ENCODE data around the gene MSH2. TPM values are rescaled to one million over a fixed set of nuclear protein-coding genes. Genes with fewer than 3 reads are reported as not detected.
"Not testable (repeated sequence)": the region's sequence is repeated elsewhere in the genome, so short reads cannot be mapped to it uniquely, and the experiment has no call there.

The MSH2 gene
- total RNA-seq, 2 donors from 2014 or later = 4.3 to 8.9 TPM

DNA sequence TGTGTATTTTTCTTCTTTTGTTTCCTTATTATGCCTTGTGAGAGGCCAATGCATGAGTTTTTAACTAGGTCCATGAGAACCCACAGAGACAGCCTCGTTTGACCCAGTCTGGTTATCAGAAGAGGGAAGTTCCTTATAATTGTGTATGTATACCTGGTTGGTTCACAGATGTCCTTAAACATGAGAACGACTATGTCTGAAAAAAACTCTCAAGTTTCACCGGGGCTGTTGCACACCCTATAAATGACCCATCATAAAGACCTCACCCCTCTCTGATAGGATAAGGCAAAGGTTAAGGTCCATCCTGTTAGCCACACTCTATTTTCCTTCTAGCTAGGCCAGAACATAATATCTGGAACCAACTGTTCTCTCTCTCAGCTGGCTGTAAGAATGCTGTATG is 42.7 kb upstream of the MSH2 start:
- Histone ChIP-seq H3K9me3 (no peaks in the 10 kb centered on the region), H3K27ac (no peak overlapping the region), H3K36me3 (no peaks in the 10 kb centered on the region), H3K4me3 (no peak overlapping the region), H3K4me1 (no peaks in the 10 kb centered on the region), H3K27me3 (no peaks in the 10 kb centered on the region)
- TF ChIP-seq, protein P1, sequence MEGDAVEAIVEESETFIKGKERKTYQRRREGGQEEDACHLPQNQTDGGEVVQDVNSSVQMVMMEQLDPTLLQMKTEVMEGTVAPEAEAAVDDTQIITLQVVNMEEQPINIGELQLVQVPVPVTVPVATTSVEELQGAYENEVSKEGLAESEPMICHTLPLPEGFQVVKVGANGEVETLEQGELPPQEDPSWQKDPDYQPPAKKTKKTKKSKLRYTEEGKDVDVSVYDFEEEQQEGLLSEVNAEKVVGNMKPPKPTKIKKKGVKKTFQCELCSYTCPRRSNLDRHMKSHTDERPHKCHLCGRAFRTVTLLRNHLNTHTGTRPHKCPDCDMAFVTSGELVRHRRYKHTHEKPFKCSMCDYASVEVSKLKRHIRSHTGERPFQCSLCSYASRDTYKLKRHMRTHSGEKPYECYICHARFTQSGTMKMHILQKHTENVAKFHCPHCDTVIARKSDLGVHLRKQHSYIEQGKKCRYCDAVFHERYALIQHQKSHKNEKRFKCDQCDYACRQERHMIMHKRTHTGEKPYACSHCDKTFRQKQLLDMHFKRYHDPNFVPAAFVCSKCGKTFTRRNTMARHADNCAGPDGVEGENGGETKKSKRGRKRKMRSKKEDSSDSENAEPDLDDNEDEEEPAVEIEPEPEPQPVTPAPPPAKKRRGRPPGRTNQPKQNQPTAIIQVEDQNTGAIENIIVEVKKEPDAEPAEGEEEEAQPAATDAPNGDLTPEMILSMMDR (IDR thresholded peaks at IDR 0.05) = no peak
- DNase-seq (ENCODE audit: low spot score) = no peak

DNA sequence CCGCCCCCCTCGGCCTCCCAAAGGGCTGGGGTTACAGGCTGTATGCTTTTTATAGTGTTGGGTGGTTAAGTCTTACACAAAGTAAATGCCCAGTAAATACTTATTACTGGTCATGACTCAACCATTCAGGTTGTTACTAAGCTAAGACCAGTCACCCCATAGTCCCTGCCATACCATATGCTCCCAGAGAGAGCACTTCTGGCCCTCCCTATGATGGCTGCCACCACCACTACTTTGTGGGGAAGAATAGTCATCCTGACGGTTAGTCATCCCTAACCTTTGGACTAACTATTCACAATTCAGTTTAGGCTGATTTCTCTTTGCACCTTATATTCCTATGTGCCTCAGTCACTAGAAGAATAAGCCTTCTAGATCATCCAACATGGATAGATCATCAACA is 42.0 kb upstream of the MSH2 start:
- H3K4me1 ChIP-seq = no peaks in the 10 kb centered on the region
- DNase-seq (ENCODE audit: low spot score) = no peak
- H3K4me3 ChIP-seq = no peak overlapping the region
- no peaks in the 10 kb centered on the region for H3K27me3 ChIP-seq
- TF ChIP-seq, protein P1 (IDR thresholded peaks at IDR 0.05) = no peak
- no peaks in the 10 kb centered on the region for H3K36me3 ChIP-seq
- H3K27ac ChIP-seq = no peak overlapping the region
- H3K9me3 ChIP-seq = no peaks in the 10 kb centered on the region

DNA sequence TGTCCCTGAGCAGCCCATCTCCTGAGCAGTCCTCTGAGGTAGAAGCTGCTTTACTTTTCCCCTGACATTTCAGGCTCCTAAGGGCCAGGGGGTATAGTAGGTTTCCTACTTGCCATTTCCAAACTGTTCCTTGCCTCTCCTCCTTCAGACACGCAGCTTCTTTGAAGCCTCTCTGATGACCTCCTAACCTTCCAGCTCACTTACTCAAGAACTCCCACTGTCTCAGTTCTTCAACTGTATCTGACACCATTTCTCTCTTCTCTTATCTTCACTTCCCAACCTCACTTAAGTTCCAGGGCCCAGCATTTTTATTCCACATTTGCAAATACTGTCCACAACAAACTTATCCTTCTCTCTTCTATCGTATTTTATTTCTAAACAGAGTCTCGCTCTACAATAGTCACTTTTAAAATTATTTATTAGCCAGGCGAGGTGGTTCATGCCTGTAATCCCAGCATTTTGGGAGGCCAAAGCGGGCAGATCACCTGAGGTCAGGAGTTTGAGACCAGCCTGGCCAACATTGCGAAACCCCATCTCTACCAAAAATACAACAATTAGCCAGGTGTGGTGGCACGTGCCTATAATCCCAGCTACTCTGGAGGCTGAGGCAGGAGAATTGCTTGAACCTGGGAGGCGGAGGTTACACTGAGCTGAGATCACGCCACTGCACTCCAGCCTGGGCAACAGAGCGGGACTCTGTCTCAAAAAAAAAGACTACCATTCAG is 41.3 kb upstream of the MSH2 start:
- H3K27ac ChIP-seq; H3K9me3 ChIP-seq; H3K4me1 ChIP-seq; H3K27me3 ChIP-seq; H3K36me3 ChIP-seq; H3K4me3 ChIP-seq; DNase-seq (ENCODE audit: low spot score): not testable (repeated sequence)

DNA sequence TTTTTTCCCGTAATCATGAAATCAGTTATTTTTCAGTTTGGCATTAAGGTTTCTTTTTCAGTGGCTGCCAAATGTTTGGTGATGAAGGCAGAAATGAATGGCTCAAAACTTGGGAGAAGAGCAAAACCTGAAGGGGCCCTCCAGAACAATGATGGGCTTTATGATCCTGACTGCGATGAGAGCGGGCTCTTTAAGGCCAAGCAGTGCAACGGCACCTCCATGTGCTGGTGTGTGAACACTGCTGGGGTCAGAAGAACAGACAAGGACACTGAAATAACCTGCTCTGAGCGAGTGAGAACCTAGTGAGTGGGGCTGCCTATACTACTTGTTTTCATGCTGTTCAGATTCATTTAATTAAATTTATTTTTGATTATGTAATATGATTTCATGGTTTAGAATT is 29.2 kb upstream of the MSH2 start:
- Histone ChIP-seq H3K9me3 (no peaks in the 10 kb centered on the region), H3K27me3 (peaks cover 2 to 12% of the 10 kb centered on the region in 2 donors), H3K36me3 (no peaks in the 10 kb centered on the region), H3K27ac (no peak overlapping the region), H3K4me3 (no peak overlapping the region), H3K4me1 (peaks cover 0 to 12% of the 10 kb centered on the region in 2 donors)
- TF ChIP-seq, protein P1 (IDR thresholded peaks at IDR 0.05) = no peak
- DNase-seq (ENCODE audit: low spot score) = no peak

DNA sequence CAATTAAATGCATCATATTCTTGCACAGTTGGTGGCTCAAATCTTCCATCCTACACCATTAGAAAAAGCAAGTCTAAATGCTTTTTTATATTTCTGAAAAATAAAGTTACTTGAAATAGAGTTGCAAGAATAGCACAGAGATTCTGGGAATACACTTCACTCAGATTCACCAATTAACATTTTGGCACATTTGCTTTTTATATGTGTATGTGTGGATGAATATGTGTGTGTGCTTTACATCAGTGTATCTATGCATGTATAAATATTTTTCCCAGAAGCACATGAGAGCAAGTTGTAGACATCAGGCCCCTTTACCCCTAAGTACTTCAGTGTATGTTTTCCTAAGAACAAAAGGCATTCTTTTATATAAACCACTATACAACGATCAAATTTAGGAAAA is 27.6 kb upstream of the MSH2 start:
- DNase-seq (ENCODE audit: low spot score) = no peak
- no peaks in the 10 kb centered on the region for H3K36me3 ChIP-seq
- H3K27me3 ChIP-seq = peaks cover 0 to 2% of the 10 kb centered on the region in 2 donors
- H3K4me1 ChIP-seq = no peaks in the 10 kb centered on the region
- no peak overlapping the region for H3K4me3 ChIP-seq
- no peak overlapping the region for H3K27ac ChIP-seq
- no peaks in the 10 kb centered on the region for H3K9me3 ChIP-seq
- TF ChIP-seq, protein P1 (IDR thresholded peaks at IDR 0.05) = no peak

DNA sequence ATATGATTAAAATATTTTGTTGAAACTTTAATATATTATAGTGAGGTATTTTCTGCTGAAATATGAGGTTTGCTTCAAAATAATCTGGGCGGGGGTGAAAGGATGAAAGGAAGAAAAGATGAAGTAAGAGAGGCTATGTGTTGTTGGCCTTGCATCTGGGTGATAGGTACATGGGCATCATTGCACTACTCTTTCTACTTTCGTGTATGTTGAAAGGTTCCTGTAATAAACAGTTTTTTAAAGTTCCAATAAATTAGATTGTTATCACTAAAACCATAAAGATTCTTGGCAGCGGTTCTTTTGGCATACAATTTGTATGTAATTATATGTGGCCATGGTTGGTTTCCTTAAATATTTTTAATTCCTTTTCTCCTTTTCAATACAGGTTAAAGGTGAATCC is 23.6 kb upstream of the MSH2 start:
- no peak for DNase-seq (ENCODE audit: low spot score)
- Histone ChIP-seq H3K36me3 (no peaks in the 10 kb centered on the region), H3K9me3 (no peaks in the 10 kb centered on the region), H3K27ac (no peak overlapping the region), H3K27me3 (no peaks in the 10 kb centered on the region), H3K4me3 (no peak overlapping the region), H3K4me1 (no peaks in the 10 kb centered on the region)
- TF ChIP-seq, protein P1 (IDR thresholded peaks at IDR 0.05) = no peak

All from right atrium auricular region (tissue), 2 donors.